ENCODE results near the gene CRTC2.

The CRTC2 gene

GRCh38 chr1:153944005-153944826, 14.2 kb downstream of the CRTC2 start:
- H3K9me2 ChIP-seq (ENCODE audit: low read depth, low read length): no peaks in the 10 kb centered on the region
- peaks cover 7% of the 10 kb centered on the region; the same call in 1 of the 2 replicates for H3K79me2 ChIP-seq (ENCODE audit: insufficient read depth, low read length)
- H3K9me3 ChIP-seq (ENCODE audit: low read length): no peaks in the 10 kb centered on the region
- H3K4me2 ChIP-seq (ENCODE audit: low read length): peak overlapping the region; percentile 86
- peaks cover 18% of the 10 kb centered on the region for H3K4me1 ChIP-seq (ENCODE audit: insufficient read depth, low read length, severe bottlenecking)
- H3K27me3 ChIP-seq (ENCODE audit: insufficient read depth, low read length): no peaks in the 10 kb centered on the region
- H4K20me1 ChIP-seq (ENCODE audit: insufficient read depth, low read length): no peaks in the 10 kb centered on the region
- H3K9ac ChIP-seq (ENCODE audit: low read length): peak overlapping the region; percentile 96
- peaks cover 4% of the 10 kb centered on the region; the same call in 1 of the 2 replicates for H3F3A ChIP-seq (ENCODE audit: insufficient read depth, low read length)
- no peak overlapping the region for H2AFZ ChIP-seq (ENCODE audit: low read length)
- H3K4me3 ChIP-seq (ENCODE audit: low read depth, low read length, poor library complexity, severe bottlenecking): peak overlapping the region; percentile 82
- no peak for TF ChIP-seq EZH2 (IDR thresholded peaks at IDR 0.05; ENCODE audit: borderline replicate concordance, low read length)
- TF ChIP-seq CTCF (IDR thresholded peaks at IDR 0.05; ENCODE audit: low read length): no peak
- H3K36me3 ChIP-seq (ENCODE audit: insufficient read depth, low read length): peaks cover 60% of the 10 kb centered on the region
- peak overlapping the region; percentile 89 for H3K27ac ChIP-seq (ENCODE audit: low read depth, low read length, poor library complexity, severe bottlenecking)

- Histone ChIP-seq H3K9me3 (ENCODE audit: low read length) (no peaks in the 10 kb centered on the region), H2AFZ (ENCODE audit: low read length) (no peak overlapping the region), H3K4me1 (ENCODE audit: insufficient read depth, low read length, severe bottlenecking) (peaks cover 18% of the 10 kb centered on the region), H3K27ac (ENCODE audit: low read depth, low read length, poor library complexity, severe bottlenecking) (no peak overlapping the region), H3K36me3 (ENCODE audit: insufficient read depth, low read length) (peaks cover 55% of the 10 kb centered on the region), H3K27me3 (ENCODE audit: insufficient read depth, low read length) (no peaks in the 10 kb centered on the region), H3F3A (ENCODE audit: insufficient read depth, low read length) (peaks cover 4% of the 10 kb centered on the region; the same call in 1 of the 2 replicates), H4K20me1 (ENCODE audit: insufficient read depth, low read length) (no peaks in the 10 kb centered on the region), H3K9me2 (ENCODE audit: low read depth, low read length) (no peaks in the 10 kb centered on the region), H3K79me2 (ENCODE audit: insufficient read depth, low read length) (peaks cover 7% of the 10 kb centered on the region; the same call in 1 of the 2 replicates), H3K4me2 (ENCODE audit: low read length) (no peak overlapping the region), H3K4me3 (ENCODE audit: low read depth, low read length, poor library complexity, severe bottlenecking) (no peak overlapping the region), H3K9ac (ENCODE audit: low read length) (no peak overlapping the region)
- TF ChIP-seq EZH2 (IDR thresholded peaks at IDR 0.05; ENCODE audit: borderline replicate concordance, low read length): no peak
- no peak for TF ChIP-seq CTCF (IDR thresholded peaks at IDR 0.05; ENCODE audit: low read length)
Observed at GRCh38 chr1:153942766-153943549, 15.5 kb downstream of the CRTC2 start.

GRCh38 chr1:153941826-153942725, 16.3 kb downstream of the CRTC2 start:
- H3K27ac ChIP-seq (ENCODE audit: low read depth, low read length, poor library complexity, severe bottlenecking): no peak overlapping the region
- no peak for TF ChIP-seq CTCF (IDR thresholded peaks at IDR 0.05; ENCODE audit: low read length)
- no peak for TF ChIP-seq EZH2 (IDR thresholded peaks at IDR 0.05; ENCODE audit: borderline replicate concordance, low read length)
- no peaks in the 10 kb centered on the region for H3K27me3 ChIP-seq (ENCODE audit: insufficient read depth, low read length)
- no peak overlapping the region for H3K9ac ChIP-seq (ENCODE audit: low read length)
- H4K20me1 ChIP-seq (ENCODE audit: insufficient read depth, low read length): no peaks in the 10 kb centered on the region
- H3K4me2 ChIP-seq (ENCODE audit: low read length): no peak overlapping the region
- no peak overlapping the region for H2AFZ ChIP-seq (ENCODE audit: low read length)
- peaks cover 7% of the 10 kb centered on the region; the same call in 1 of the 2 replicates for H3K79me2 ChIP-seq (ENCODE audit: insufficient read depth, low read length)
- peaks cover 61% of the 10 kb centered on the region for H3K36me3 ChIP-seq (ENCODE audit: insufficient read depth, low read length)
- H3F3A ChIP-seq (ENCODE audit: insufficient read depth, low read length): peaks cover 2% of the 10 kb centered on the region; the same call in 1 of the 2 replicates
- no peak overlapping the region for H3K4me3 ChIP-seq (ENCODE audit: low read depth, low read length, poor library complexity, severe bottlenecking)
- no peaks in the 10 kb centered on the region for H3K9me3 ChIP-seq (ENCODE audit: low read length)
- H3K4me1 ChIP-seq (ENCODE audit: insufficient read depth, low read length, severe bottlenecking): peaks cover 18% of the 10 kb centered on the region
- H3K9me2 ChIP-seq (ENCODE audit: low read depth, low read length): no peaks in the 10 kb centered on the region
